GM21515 (cell line): ENCODE results near the gene MAPKAPK3.
"Not testable (repeated sequence)": the region's sequence is repeated elsewhere in the genome, so short reads cannot be mapped to it uniquely, and the experiment has no call there.

ENCODE experiments used
- ATAC-seq: cut with Tn5 transposase; IDR thresholded peaks from one replicate; pipeline ENCODE4 v1.9.1; 2021; ENCODE audit not compliant: unreplicated experiment

The MAPKAPK3 gene

DNA sequence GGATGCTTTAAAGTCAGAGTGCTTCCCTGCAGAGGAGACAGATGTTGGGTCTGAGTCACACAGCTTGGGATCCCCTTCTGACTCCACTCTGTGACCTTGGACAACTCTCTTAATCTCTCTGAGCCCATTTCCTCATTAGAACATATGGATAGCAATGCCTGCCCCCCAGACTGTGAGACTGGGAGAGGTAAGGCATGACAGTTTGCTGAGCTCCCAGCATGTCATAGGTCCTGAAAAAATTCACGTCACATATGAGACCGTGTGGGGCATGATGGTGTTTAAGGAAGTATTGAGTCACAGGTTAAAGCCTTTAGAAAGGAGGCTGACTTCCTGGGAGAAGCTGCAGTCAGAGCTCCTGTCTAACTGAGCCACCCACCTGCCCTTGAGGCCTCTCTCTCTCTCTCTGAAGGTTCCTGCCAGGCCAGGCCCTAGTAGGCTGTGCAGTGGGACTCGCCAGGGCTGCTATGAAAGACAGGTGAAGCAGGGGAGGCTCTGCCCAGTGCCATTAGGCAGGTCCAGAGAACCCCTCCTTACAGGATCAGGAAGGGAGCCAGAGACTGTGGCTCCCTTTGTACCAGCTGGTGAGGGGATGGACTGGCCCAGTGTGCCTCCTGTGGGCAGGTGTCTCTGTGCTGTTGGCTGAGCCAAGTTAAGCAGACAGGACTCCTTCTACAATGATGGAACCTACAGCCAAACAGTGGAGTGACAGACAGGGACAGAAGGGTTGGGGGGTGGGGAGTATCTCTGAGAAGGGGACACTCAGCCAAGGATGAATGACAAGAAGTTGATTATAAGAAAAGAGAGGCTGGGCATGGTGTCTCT is 38.3 kb downstream of the MAPKAPK3 start:
- ATAC-seq = no peak

DNA sequence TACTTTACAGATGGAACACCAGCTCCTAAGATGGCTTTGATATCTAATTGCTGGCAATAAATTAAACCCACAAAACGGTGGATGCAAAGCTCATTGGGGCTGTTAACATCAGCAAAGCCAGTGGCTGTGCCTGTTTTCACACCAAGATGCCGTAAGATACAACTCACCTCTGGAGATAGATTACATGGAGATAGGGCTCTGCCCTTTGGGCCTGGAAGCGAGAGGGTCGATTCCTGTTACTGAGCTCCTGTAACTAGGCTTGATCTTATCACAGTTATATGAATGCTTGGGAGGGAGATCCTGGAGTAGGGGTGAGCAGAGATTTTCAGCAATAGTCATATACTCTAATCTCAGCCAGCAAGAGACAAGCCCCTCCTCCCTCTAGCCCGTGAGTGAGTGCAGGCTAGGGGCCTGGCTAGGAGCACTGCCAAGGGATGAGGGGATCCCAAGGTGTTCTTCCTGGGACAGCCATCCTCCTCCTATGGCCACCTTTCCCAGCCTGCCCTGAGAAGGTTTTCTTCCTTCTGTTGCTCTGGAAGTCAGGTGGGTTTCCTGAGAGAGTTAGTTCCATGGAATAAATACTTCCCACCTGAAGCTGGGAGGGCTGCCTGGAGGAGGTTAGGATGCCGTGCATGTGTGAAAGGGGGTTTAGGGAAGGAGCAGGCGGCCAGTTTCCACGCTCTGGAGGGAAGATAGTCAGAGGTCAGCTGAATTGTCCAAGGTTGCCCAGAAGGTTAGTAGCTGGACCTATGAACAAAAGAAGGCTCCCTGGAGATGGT is 39.7 kb downstream of the MAPKAPK3 start:
- ATAC-seq = no peak

DNA sequence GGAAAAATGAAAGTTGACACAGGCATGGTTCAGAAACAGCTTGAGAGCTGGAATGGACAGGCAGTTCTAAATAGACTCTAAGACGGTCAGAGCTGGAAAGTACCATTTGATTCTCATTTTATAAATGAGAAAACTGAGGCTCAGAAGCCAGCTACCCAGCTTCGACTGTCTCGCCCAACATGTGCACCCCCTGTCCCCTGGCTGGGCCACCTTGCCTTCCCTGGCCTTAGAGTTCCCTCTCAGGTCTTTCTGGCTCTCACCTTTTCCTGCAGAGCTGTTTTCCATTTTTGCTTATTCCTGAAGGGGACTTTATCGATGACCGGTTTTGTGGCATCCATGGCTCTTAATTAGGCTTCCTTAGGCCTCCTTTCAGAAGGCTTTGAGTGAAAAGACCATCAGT is 40.5 kb downstream of the MAPKAPK3 start:
- ATAC-seq = no peak

DNA sequence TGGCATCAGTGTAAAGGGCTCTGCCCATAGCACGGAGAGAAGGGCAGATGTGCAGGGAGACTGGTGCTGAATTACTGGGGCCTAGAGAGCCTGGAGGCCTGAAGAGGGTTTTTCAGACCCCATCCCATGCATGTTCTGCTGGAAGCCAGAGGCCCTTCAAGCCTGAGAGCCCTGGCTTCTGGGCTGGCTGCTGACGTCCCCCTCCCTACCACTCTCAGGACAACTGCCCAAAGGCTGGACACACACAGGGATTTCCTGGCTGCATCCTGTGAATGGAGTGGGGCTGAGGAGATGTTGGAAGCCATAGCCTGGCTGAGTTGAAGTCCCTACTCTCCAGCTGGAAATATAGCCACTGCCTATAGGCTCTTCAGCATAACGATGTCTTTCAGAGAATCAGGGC is 40.9 kb downstream of the MAPKAPK3 start:
- ATAC-seq = no peak

DNA sequence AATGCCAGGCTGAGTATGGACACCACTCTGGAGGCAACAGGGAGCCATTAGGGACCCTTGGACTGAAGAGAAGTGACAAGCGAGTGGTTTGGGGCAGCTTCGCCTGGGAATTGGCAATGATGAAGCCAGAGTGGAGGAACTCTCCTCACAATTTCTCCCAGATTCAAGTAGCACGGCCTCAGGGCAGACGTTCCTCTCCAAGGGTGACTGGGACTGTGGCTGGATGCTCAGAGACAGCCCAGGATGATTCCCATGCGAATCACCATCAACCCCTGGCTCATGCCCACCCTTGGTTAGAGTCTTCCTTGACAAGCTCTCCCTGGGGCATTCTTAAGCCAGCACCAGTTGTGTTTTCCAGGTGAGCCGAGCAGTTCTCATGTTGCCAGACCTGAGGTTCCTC is 41.5 kb downstream of the MAPKAPK3 start:
- no peak for ATAC-seq

DNA sequence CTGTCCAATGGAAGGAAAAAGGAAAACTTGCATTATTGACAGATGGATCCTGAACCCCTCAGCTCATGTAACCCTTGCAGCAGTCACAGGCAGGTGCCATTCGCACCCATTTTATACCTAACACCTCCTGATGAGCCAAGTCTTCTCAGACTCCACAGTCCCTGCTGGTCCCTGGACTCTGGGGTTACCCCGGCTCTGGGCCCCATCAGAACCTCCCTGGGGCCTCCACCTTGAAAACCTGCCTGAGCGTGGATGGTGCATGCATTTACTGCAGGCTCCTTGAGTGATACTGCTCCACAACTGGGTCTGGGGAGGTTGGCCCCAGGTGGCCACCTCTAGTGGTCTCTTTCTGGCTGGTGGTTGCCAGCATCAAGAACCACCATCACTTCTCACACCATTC is 41.9 kb downstream of the MAPKAPK3 start:
- no peak for ATAC-seq

DNA sequence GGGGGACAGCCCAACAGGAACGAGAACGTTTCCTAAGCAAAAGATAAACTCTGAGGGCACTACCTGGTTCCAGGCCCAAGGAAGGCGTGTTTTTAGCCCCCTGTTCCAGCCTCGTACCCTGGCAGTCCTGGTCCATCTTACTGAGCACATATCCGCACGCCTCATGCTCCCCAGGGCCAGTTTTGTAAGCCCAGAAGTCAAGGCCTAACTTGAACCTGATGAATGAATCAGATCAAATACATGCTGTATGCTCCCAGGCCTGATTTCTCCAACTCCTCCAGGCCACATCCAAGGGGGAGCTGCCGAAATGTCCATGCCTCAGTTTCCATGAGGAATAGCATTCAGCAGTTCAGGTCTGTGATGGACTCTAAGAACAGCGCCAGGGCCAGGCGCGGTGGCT is 43.4 kb downstream of the MAPKAPK3 start:
- no peak for ATAC-seq

DNA sequence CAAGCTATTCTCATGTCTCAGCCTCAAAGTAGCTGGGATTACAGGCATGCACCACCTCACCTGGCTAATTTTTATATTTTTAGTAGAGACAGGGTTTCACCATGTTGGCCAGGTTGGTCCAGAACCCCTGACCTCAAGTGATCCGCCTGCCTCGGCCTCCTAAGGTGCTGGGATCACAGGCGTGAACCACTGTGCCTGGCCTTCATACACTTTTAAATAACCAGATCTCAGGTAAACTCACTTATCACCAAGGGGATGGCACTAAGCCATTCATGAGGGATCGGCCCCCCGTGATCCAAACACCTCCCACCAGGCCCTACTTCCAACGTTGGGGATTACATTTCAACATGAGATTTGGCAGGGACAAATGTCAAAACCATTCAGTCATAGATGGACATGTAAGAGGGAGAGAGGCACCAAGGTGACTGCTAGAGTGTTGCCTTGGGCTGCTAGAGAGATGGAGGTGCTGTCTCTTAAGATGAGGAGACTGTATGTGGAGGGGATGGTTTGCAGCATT is 44.4 kb downstream of the MAPKAPK3 start:
- no peak for ATAC-seq

DNA sequence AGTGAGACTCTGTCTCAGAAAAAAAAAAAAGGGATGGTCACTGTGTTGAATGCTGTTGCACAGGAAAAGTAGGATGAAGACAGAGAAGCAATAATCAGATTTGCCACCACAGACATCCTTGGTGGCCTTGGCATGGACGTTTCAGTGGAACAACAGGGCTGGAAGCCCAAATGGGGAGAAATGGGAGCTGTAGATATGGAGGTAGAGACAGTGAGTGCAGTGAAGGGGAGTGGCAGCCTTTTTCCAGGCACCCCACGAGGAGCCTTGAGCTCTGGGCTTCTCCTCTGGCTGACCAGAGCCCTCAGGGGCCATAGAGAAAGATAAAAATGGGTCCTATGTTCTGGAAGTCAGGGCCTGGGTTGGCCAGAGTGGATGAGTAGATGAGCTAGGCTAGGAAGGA is 45.5 kb downstream of the MAPKAPK3 start:
- no peak for ATAC-seq

DNA sequence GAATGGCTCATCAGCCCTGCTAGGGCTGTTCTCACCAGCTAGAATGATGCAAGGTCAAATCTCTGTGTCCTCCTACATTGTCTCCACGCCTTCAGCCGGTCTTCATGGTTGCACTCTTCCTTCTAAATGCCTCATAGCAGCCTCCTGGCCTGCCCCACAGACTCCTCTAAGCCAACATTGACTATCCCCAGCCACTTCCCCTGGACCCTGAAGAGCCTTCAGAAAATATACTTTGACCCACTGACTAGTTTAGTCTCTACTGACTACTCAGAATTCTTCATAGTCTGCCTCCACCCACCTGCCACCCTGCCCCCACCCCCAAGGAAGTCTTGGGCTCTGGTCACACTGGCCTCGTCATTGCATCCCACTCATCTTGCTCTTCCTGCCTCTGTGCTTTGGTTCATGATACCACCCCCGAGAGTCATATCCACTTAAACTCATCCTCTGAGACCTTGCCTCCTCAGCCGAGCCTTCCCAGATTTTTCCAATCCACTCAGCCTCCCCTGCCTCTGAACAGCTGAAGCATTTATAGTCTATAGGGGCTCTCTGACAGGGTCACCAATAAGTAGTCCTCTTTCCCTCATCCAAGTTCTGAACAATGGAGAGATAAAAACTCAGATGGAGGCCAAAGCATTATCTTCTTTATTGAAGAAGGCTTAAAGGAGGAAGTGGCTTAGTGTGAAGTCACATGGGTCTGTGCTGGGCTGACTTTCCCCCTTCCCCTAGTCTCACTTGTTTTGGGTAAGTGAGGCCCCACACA is 48.3 kb downstream of the MAPKAPK3 start:
- no peak for ATAC-seq

DNA sequence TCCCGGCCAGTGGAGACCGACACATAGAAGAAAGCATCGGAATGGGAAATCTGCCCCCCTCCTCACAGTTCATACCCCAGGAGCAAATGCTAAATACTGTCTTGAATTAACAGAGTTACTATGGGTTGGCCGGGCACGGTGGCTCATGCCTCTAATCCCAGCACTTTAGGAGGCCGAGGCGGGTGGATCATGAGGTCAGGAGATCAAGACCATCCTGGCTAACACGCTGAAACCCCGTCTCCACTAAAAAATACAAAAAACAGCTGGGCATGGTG is 48.8 kb downstream of the MAPKAPK3 start:
- ATAC-seq = not testable (repeated sequence)

DNA sequence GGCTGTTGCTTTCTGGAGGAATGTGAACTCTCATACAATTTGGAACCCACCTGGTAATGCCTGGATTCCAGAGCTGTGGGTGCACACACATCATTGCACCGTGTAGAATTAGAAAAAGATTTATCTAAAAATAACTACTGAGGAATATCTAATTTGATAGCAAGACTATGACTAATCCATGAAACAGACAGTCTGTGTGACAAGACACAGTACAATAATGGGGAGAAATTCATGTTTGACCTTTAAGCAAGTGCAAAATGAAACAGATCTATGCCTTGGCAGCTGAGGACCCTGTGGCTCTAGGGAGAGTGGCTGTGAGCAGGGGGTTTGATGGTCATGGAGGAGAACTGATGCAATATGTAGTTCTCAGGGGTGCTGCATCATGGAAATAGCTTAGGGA is 49.9 kb downstream of the MAPKAPK3 start:
- ATAC-seq = no peak

DNA sequence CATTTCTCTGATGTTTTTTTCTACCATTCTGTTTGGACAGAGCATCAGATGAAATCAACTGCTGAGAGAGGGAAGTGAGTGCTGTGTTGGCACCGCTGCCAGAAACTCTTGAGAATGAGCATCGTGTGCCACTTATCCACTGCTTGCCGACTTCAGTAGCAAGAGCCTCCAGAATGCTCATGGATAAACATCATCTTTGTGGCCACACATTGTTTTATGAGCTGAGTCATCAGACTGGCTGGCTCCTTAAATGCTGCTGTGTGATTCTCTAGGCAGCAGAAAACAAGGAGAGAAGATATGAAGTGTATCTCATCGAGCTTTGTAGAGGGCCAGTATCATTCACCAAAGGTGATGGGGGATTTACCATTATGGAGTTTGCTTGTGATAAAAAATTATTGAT is 54.4 kb downstream of the MAPKAPK3 start:
- ATAC-seq = no peak

DNA sequence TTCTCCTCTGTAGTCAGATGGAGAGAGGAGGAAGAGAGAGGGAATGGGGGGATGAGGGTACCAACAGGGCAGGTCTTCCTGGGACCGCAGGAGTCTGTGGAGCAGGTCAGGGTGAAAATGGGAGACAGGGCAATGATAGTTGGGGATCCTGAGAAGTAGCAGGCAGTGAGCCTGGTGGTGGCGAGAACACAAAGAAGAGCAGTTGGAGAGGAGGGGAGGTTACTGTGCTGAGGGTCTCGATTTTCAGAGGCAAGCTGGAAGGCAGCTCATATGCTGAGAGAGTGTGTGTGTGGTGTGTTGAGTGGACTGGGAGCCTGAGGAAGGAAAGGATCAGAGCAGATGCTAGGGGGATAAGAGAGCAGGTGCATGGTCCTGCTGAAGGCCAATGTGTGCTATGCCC is 55.7 kb downstream of the MAPKAPK3 start:
- no peak for ATAC-seq

DNA sequence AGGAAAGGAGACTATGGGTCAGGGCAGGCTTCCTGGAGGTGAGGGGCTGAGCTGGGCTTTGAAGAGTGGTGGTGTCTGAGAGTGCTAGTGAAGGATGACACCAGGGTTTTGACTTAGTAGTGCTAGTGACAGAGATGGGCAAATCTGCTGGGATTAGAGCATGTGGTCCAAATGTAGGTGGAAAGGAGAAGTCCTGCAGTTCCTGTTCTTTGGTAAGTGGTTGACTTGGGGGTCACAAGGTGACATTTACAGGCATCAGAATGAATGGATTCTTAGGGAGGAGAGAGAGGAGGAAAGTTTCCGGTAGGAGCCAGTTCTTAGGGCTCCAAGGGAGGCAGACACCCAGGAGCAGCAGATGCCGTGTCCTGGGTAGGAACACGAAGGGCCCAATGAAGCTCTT is 57.0 kb downstream of the MAPKAPK3 start:
- ATAC-seq = no peak

DNA sequence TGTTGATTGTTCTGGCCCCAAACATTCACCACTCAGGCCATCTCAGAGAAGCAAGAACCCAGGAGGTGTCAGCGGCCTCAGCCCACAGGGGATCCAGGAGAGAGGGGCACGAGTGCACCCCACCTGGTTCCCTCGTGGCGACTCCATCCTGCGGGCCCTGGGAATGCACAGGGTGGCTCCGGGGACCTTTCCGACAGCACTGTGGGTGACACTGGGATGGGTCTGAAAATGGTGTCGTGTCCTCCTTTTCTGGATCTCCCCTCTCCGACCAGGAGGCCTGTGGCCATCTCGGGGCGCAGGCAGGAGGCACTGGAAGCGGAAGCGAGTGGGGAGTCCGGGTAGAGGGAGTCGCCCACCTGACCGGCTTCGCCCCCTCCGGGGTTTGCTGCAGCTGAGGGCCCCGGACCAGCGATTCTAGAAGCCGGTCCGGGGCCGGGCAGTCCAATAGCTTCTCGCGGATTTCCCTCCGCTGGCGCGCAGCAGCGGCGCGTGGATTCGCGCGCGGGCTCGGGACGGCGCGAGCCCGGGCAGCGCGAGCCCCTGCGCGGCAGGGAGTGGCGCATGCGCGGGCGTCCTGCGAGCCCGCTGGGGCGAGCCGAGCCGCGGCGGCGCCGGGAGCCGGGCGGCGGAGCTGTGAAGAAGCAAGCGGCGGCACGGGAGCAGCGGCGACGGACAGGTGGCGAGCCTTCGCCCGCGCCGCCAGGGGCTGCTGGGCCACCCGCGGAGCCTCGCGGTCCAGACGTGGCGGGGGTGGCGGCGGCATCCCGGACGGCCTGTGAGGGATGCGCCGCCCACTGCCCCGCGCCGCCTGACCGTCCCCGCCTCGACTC is 57.6 kb downstream of the MAPKAPK3 start, which contains the start of gene DOCK3:
Gene DOCK3 (plus strand): TSS at position 579 of the 830 bp plus-strand sequence. CDS start 337 bp downstream, outside the sequence.
- no peak for ATAC-seq

DNA sequence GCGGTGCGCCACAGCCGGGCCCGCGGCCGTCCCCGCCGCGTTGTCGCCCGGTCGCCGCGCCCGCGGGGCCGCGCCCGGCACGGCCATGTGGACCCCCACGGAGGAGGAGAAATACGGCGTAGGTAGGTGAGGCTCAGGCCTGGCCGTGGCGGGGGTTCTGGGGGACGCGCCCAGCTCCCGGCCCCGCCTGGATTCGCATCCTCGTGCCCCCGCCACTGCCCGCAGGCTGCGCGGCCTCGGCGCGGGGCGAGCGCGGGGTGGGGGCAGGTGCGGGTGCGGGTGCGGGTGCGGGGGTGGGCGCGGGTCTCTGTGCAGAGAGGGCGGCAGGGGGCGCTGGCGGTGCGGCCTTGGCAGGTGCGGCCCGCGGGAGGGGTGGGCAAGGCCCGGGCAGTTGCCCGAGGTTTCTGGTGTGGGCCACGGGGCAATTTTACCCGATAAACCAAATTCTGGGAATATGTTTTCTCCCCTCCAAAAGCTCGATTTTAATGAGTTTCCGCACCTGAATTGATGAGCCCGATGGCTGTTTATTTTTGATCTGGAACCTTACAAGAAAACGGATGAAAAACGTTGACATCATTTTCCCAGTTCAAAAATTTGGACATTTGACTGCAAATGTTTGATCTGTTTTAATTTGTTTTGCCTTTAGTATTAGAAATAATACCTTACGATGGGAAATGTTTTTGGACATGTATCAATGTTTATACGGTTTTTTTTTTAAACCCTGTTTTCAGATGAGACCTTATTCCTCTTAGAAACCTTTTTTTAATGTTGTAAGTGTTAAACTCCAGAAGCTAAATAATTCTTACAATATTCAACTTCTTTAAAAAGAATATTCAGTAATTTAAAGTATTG is 58.5 kb downstream of the MAPKAPK3 start:
- no peak for ATAC-seq

DNA sequence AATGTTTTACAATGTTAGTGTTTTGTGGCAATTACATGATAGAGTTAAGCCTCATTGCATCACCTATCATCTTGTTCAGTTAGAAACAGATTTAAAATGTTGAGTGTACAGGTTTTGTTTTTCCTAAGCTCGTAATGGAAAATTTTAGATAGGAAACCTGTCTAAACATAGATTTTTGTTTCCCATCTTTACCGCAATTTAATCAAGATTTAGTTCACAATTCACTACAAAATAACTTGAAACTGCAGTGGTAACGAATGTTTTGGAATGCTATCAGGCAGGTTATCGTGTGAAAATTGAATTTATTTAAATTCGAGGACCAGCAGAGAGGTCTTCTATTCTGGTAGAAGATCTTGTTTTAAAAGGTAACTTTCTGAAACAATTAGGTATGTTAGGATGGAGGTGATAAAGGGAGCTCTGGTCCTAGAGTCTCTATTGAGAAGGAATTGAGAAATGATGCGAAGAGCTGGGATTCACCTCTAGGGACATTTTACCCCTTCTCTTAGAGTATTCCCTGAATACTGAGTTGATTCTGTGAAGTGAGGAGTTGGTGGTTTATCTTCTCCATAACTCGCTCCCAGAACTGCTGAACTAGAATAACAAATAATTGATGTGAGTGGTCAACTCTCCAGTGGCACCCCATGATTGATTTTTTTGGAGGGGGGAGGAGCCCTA is 59.2 kb downstream of the MAPKAPK3 start:
- ATAC-seq = no peak

DNA sequence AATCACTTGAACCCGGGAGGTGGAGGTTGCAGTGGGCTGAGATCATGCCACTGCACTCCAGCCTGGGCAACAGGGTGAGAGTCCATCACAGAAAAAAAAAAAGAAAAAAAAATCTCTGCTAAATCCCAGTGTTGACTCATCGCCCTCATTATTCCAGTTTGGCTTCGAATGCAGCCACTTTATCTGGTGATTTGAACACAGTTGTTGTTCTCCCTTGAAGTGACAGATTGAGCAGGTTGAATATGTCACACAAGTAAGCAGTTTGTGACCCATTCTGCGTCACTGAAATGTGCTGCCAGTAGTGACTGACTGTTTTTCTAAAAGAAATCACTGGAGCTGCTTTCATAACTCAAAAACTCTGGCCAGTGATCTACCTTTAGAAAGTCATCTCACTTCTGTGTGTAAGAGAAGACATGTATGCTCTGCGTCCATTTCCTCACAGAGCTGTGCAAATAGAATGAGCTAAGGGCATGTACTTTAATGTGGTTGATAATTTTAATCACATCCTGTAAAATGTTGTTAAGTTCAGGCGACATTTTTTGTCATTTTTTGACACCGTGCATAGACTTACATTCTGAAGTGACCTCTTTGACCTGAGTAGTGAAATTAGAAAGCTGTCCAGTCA is 70.3 kb downstream of the MAPKAPK3 start:
- ATAC-seq = no peak
